GM21526 (cell line): ENCODE data around the gene SCN8A.

Experiments
- ATAC-seq: cut with Tn5 transposase; IDR thresholded peaks from one replicate; pipeline ENCODE4 v1.9.1; 2021; ENCODE audit warnings: moderate library complexity; ENCODE audit not compliant: unreplicated experiment, low FRiP score

The SCN8A gene

GRCh38 chr12:51847643-51848325 is 256.8 kb downstream of the SCN8A start:
- no peak for ATAC-seq

- no peak for ATAC-seq
Measured at GRCh38 chr12:51848326-51848727, 257.3 kb downstream of the SCN8A start, which contains the start of gene FIGNL2. FIGNL2 (minus strand) TSS chr12:51848718; CDS start chr12:51822413, 26,305 bp downstream.

GRCh38 chr12:51848841-51849735 is 258.1 kb downstream of the SCN8A start:
- ATAC-seq, result no peak

- no peak for ATAC-seq
Measured at GRCh38 chr12:51850081-51850964, 259.3 kb downstream of the SCN8A start.

GRCh38 chr12:51850965-51851299 is 259.9 kb downstream of the SCN8A start:
- no peak for ATAC-seq

GRCh38 chr12:51851413-51852124 is 260.5 kb downstream of the SCN8A start:
- no peak for ATAC-seq

GRCh38 chr12:51852404-51853137 is 261.5 kb downstream of the SCN8A start:
- no peak for ATAC-seq

GRCh38 chr12:51855586-51856428 is 264.8 kb downstream of the SCN8A start:
- ATAC-seq, result no peak

- ATAC-seq, result no peak
Measured at GRCh38 chr12:51860986-51861385, 270.0 kb downstream of the SCN8A start.
